ENCODE results near the gene S1PR1.
"Not testable (repeated sequence)": the region's sequence is repeated elsewhere in the genome, so short reads cannot be mapped to it uniquely, and the experiment has no call there.

Gene S1PR1

GRCh38 chr1:101207891-101208290 is 28.9 kb upstream of the S1PR1 start:
- H3K4me3 Mint-ChIP-seq = no peak overlapping the region
- no peaks in the 10 kb centered on the region for H3K36me3 Mint-ChIP-seq
- no peak overlapping the region for H3K27ac Mint-ChIP-seq
- H3K27me3 Mint-ChIP-seq = no peaks in the 10 kb centered on the region
- H3K9me3 Mint-ChIP-seq = no peaks in the 10 kb centered on the region
- peaks cover 5% of the 10 kb centered on the region for H3K4me1 Mint-ChIP-seq

GRCh38 chr1:101215363-101216011 is 21.3 kb upstream of the S1PR1 start:
- Mint-ChIP-seq H3K4me1 (peaks cover 3% of the 10 kb centered on the region), H3K27me3 (no peaks in the 10 kb centered on the region), H3K4me3 (no peak overlapping the region), H3K9me3 (no peaks in the 10 kb centered on the region), H3K27ac (no peak overlapping the region), H3K36me3 (peaks cover 2% of the 10 kb centered on the region)

GRCh38 chr1:101216623-101217022 is 20.2 kb upstream of the S1PR1 start:
- H3K27me3 Mint-ChIP-seq = no peaks in the 10 kb centered on the region
- H3K9me3 Mint-ChIP-seq = no peaks in the 10 kb centered on the region
- H3K4me3 Mint-ChIP-seq = no peak overlapping the region
- H3K4me1 Mint-ChIP-seq = peaks cover 13% of the 10 kb centered on the region
- no peak overlapping the region for H3K27ac Mint-ChIP-seq
- H3K36me3 Mint-ChIP-seq = peaks cover 2% of the 10 kb centered on the region

- H3K9me3 Mint-ChIP-seq = no peaks in the 10 kb centered on the region
- H3K4me1 Mint-ChIP-seq = peaks cover 18% of the 10 kb centered on the region
- H3K4me3 Mint-ChIP-seq = no peak overlapping the region
- peaks cover 2% of the 10 kb centered on the region for H3K36me3 Mint-ChIP-seq
- no peaks in the 10 kb centered on the region for H3K27me3 Mint-ChIP-seq
- no peak overlapping the region for H3K27ac Mint-ChIP-seq
Observed at GRCh38 chr1:101217148-101217547, 19.7 kb upstream of the S1PR1 start.

- H3K4me1 Mint-ChIP-seq = peaks cover 20% of the 10 kb centered on the region
- not testable (repeated sequence) for H3K4me3 Mint-ChIP-seq, H3K27me3 Mint-ChIP-seq, H3K27ac Mint-ChIP-seq, H3K36me3 Mint-ChIP-seq, H3K9me3 Mint-ChIP-seq
Observed at GRCh38 chr1:101218968-101219367, 17.9 kb upstream of the S1PR1 start.

- Mint-ChIP-seq H3K36me3 (no peaks in the 10 kb centered on the region), H3K4me3 (no peak overlapping the region), H3K4me1 (peaks cover 17% of the 10 kb centered on the region), H3K27me3 (no peaks in the 10 kb centered on the region), H3K27ac (no peak overlapping the region), H3K9me3 (no peaks in the 10 kb centered on the region)
Observed at GRCh38 chr1:101219924-101220870, 16.6 kb upstream of the S1PR1 start.

- no peaks in the 10 kb centered on the region for H3K9me3 Mint-ChIP-seq
- no peak overlapping the region for H3K27ac Mint-ChIP-seq
- H3K4me1 Mint-ChIP-seq = peaks cover 17% of the 10 kb centered on the region
- peak overlapping the region; percentile 6 for H3K4me3 Mint-ChIP-seq
- H3K36me3 Mint-ChIP-seq = no peaks in the 10 kb centered on the region
- no peaks in the 10 kb centered on the region for H3K27me3 Mint-ChIP-seq
Observed at GRCh38 chr1:101220906-101221305, 15.9 kb upstream of the S1PR1 start.

- H3K9me3 Mint-ChIP-seq = no peaks in the 10 kb centered on the region
- peaks cover 17% of the 10 kb centered on the region for H3K4me1 Mint-ChIP-seq
- H3K27me3 Mint-ChIP-seq = no peaks in the 10 kb centered on the region
- peak overlapping the region; percentile 14 for H3K27ac Mint-ChIP-seq
- no peaks in the 10 kb centered on the region for H3K36me3 Mint-ChIP-seq
- peak overlapping the region; percentile 23 for H3K4me3 Mint-ChIP-seq
Observed at GRCh38 chr1:101221945-101222429, 14.8 kb upstream of the S1PR1 start.

- Mint-ChIP-seq H3K27ac (peak overlapping the region; percentile 51), H3K27me3 (no peaks in the 10 kb centered on the region), H3K36me3 (peaks cover 12% of the 10 kb centered on the region), H3K4me3 (no peak overlapping the region), H3K4me1 (peaks cover 44% of the 10 kb centered on the region), H3K9me3 (peaks cover 4% of the 10 kb centered on the region)
Observed at GRCh38 chr1:101227837-101228236, 9.0 kb upstream of the S1PR1 start.

- no peaks in the 10 kb centered on the region for H3K27me3 Mint-ChIP-seq
- no peak overlapping the region for H3K4me3 Mint-ChIP-seq
- peaks cover 52% of the 10 kb centered on the region for H3K4me1 Mint-ChIP-seq
- H3K36me3 Mint-ChIP-seq = peaks cover 14% of the 10 kb centered on the region
- H3K27ac Mint-ChIP-seq = peak overlapping the region; percentile 60
- peaks cover 4% of the 10 kb centered on the region for H3K9me3 Mint-ChIP-seq
Observed at GRCh38 chr1:101228424-101229134, 8.2 kb upstream of the S1PR1 start.

- peaks cover 16% of the 10 kb centered on the region for H3K36me3 Mint-ChIP-seq
- H3K4me3 Mint-ChIP-seq, H3K27me3 Mint-ChIP-seq, H3K9me3 Mint-ChIP-seq: not testable (repeated sequence)
- peak overlapping the region; percentile 8 for H3K27ac Mint-ChIP-seq
- H3K4me1 Mint-ChIP-seq = peaks cover 74% of the 10 kb centered on the region
Observed at GRCh38 chr1:101232182-101232581, 4.6 kb upstream of the S1PR1 start.

GRCh38 chr1:101233495-101233894 is 3.3 kb upstream of the S1PR1 start:
- Mint-ChIP-seq H3K4me3 (no peak overlapping the region), H3K27ac (no peak overlapping the region)

GRCh38 chr1:101235216-101235695 is 1.6 kb upstream of the S1PR1 start:
- Mint-ChIP-seq H3K4me1 (peaks cover 62% of the 10 kb centered on the region), H3K4me3 (peak overlapping the region; percentile 96), H3K9me3 (peaks cover 4% of the 10 kb centered on the region), H3K27me3 (no peaks in the 10 kb centered on the region), H3K27ac (peak overlapping the region; percentile 99), H3K36me3 (peaks cover 28% of the 10 kb centered on the region)

More at GRCh38 chr1:101233495-101233894, 3.3 kb upstream of the S1PR1 start:
- H3K4me1 Mint-ChIP-seq = peaks cover 67% of the 10 kb centered on the region
- peaks cover 16% of the 10 kb centered on the region for H3K36me3 Mint-ChIP-seq
- no peaks in the 10 kb centered on the region for H3K27me3 Mint-ChIP-seq
- peaks cover 4% of the 10 kb centered on the region for H3K9me3 Mint-ChIP-seq

- H3K27ac Mint-ChIP-seq = peak overlapping the region; percentile 99
- peaks cover 29% of the 10 kb centered on the region for H3K36me3 Mint-ChIP-seq
- no peaks in the 10 kb centered on the region for H3K27me3 Mint-ChIP-seq
- H3K4me3 Mint-ChIP-seq = peak overlapping the region; percentile 96
- H3K9me3 Mint-ChIP-seq = peaks cover 4% of the 10 kb centered on the region
- peaks cover 62% of the 10 kb centered on the region for H3K4me1 Mint-ChIP-seq
Observed at GRCh38 chr1:101235696-101236515, 913 bp upstream of the S1PR1 start.
